ENCODE results near the gene MKI67. TPM values are rescaled to one million over a fixed set of nuclear protein-coding genes. Genes with fewer than 3 reads are reported as not detected.

Gene MKI67
- total and polyA plus RNA-seq, 10 of the 15 experiments (the other 5 are each of a cell fraction or from before 2014, with no cell fraction given), result 22.3 to 183 (median 82.9) TPM

GRCh38 chr10:128080231-128080630 is 46.0 kb downstream of the MKI67 start:
- RAD21 ChIA-PET (ENCODE audit: unreplicated experiment), result interaction anchor here (1.0 to 1.1 kb wide), 2 partner anchors 18 to 69 kb away, joined by 3 to 4 read pairs; no protein-coding TSS in a partner anchor
- H3K36me3 ChIP-seq (ENCODE audit: control insufficient read depth in 2 of 2, insufficient read depth in 2 of 2, low read length in 1 of 2), result peaks cover 0 to 3% of the 10 kb centered on the region in 2 experiments; a peak in 3 of 4 replicates
- H3K9ac ChIP-seq (ENCODE audit: control insufficient read depth, insufficient read depth, low read length), result no peak overlapping the region
- TF ChIP-seq ZZZ3 (IDR thresholded peaks at IDR 0.05; ENCODE audit: control insufficient read depth, insufficient read length, low read depth) (no peak), ZBTB11 (CRISPR knock-in tag; IDR thresholded peaks at IDR 0.05) (no peak), ZBTB40 (IDR thresholded peaks at IDR 0.05; ENCODE audit: borderline replicate concordance) (no peak), REST (IDR thresholded peaks at IDR 0.05; ENCODE audit: low read depth, low read length) (no peak), ATF7 (IDR thresholded peaks at IDR 0.05; ENCODE audit: low read depth) (no peak), CREM (IDR thresholded peaks at IDR 0.05; ENCODE audit: low read depth) (no peak), IRF4 (IDR thresholded peaks at IDR 0.05; ENCODE audit: low read depth, low read length) (no peak), TAF1 (IDR thresholded peaks at IDR 0.05; ENCODE audit: borderline replicate concordance, low read depth, low read length) (no peak), STAT3 (IDR thresholded peaks at IDR 0.05; ENCODE audit: low read depth, low read length) (no peak)
- TF ChIP-seq, protein P1, sequence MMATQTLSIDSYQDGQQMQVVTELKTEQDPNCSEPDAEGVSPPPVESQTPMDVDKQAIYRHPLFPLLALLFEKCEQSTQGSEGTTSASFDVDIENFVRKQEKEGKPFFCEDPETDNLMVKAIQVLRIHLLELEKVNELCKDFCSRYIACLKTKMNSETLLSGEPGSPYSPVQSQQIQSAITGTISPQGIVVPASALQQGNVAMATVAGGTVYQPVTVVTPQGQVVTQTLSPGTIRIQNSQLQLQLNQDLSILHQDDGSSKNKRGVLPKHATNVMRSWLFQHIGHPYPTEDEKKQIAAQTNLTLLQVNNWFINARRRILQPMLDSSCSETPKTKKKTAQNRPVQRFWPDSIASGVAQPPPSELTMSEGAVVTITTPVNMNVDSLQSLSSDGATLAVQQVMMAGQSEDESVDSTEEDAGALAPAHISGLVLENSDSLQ (IDR thresholded peaks at IDR 0.05), result no peak
- TF ChIP-seq, protein P2, sequence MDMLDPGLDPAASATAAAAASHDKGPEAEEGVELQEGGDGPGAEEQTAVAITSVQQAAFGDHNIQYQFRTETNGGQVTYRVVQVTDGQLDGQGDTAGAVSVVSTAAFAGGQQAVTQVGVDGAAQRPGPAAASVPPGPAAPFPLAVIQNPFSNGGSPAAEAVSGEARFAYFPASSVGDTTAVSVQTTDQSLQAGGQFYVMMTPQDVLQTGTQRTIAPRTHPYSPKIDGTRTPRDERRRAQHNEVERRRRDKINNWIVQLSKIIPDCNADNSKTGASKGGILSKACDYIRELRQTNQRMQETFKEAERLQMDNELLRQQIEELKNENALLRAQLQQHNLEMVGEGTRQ (IDR thresholded peaks at IDR 0.05; ENCODE audit: borderline replicate concordance, low read depth, low read length), result no peak

More at GRCh38 chr10:128080231-128080630, 46.0 kb downstream of the MKI67 start:
- in situ Hi-C loops (cut with MboI) (no loop called here), intact Hi-C loops (cut with micrococcal nuclease; ENCODE audit: unreplicated experiment) (no loop called here)
- Histone ChIP-seq H3K9me3 (replicated peaks; ENCODE audit: control insufficient read depth, insufficient read depth, low read length) (no peaks in the 10 kb centered on the region), H3K4me1 (ENCODE audit: control insufficient read depth, insufficient read depth, low read length) (no peaks in the 10 kb centered on the region), H3K4me2 (ENCODE audit: control insufficient read depth, insufficient read depth) (no peak overlapping the region), H4K20me1 (ENCODE audit: control insufficient read depth, insufficient read depth) (no peaks in the 10 kb centered on the region), H2AFZ (ENCODE audit: control insufficient read depth, low read depth, low read length) (no peak overlapping the region), H3K4me3 (no peak overlapping the region), H3K79me2 (ENCODE audit: control insufficient read depth, insufficient read depth, low read length) (no peaks in the 10 kb centered on the region), H3K27ac (ENCODE audit: control insufficient read depth, insufficient read depth) (no peak overlapping the region), H3K27me3 (replicated peaks in 1 of 2; ENCODE audit: control insufficient read depth in 2 of 2, insufficient read depth in 2 of 2, low read length in 1 of 2) (no peaks in the 10 kb centered on the region)
- ChIA-PET CTCF (interaction anchor here (0.5 to 2.2 kb wide), 8 partner anchors 9 to 111 kb away, joined by 3 to 22 read pairs (median 4); no protein-coding TSS in a partner anchor), SMC1A (ENCODE audit: uncharacterized antibody, unreplicated experiment) (interaction anchor here (0.8 to 1.4 kb wide), 2 partner anchors 70 to 132 kb away, joined by 3 to 5 read pairs; no protein-coding TSS in a partner anchor), POLR2A (no interaction called here)
- DNase-seq (ENCODE audit: low read depth, low spot score) (no peak), FAIRE-seq (no peak), ATAC-seq (no peak)
- no TSS peak for BruUV-seq (replicated peaks)
- 80% methylated on average over 13 of the region's 13 CpGs for WGBS (ENCODE audit: insufficient coverage, insufficient replicate concordance, low lambda C conversion rate, missing lambda C conversion rate)
